Measurements from ENCODE around the gene ZNF646. TPM values are rescaled to one million over a fixed set of nuclear protein-coding genes. Genes with fewer than 3 reads are reported as not detected.
A peak's percentile ranks its signal among the peaks of the same experiment; 100 is the strongest.

Gene ZNF646
- total RNA-seq, 2 donors from 2014 or later, result 23.0 to 24.1 TPM

- Mint-ChIP-seq H3K4me1 (ENCODE audit: low read depth) (no peaks in the 10 kb centered on the region), H3K27ac (peak overlapping the region; percentile 72), H3K9me3 (no peaks in the 10 kb centered on the region), H3K27me3 (ENCODE audit: low read depth) (no peaks in the 10 kb centered on the region), H3K4me3 (no peak overlapping the region), H3K36me3 (ENCODE audit: insufficient read depth in 2 of 2) (peaks cover 0 to 1% of the 10 kb centered on the region in 2 donors)
- no peak for DNase-seq
- ATAC-seq (replicated peaks in 1 of 2), result no peak
Observed at GRCh38 chr16:31128711-31129567, 54.7 kb downstream of the ZNF646 start.

- Mint-ChIP-seq H3K9me3 (no peaks in the 10 kb centered on the region), H3K4me1 (ENCODE audit: low read depth) (no peaks in the 10 kb centered on the region), H3K27me3 (ENCODE audit: low read depth) (no peaks in the 10 kb centered on the region), H3K27ac (no peak overlapping the region), H3K36me3 (ENCODE audit: insufficient read depth in 2 of 2) (peaks cover 0 to 1% of the 10 kb centered on the region in 2 donors), H3K4me3 (no peak overlapping the region)
- DNase-seq (no peak), ATAC-seq (replicated peaks in 1 of 2) (no peak)
Observed at GRCh38 chr16:31129568-31130335, 55.5 kb downstream of the ZNF646 start.

GRCh38 chr16:31130336-31130891 lies 56.2 kb downstream of the ZNF646 start:
- H3K27me3 Mint-ChIP-seq (ENCODE audit: low read depth), result no peaks in the 10 kb centered on the region
- H3K27ac Mint-ChIP-seq, result no peak overlapping the region
- no peaks in the 10 kb centered on the region for H3K9me3 Mint-ChIP-seq
- no peak overlapping the region for H3K4me3 Mint-ChIP-seq
- no peaks in the 10 kb centered on the region for H3K4me1 Mint-ChIP-seq (ENCODE audit: low read depth)
- DNase-seq, result no peak
- no peak for ATAC-seq (replicated peaks in 1 of 2)
- H3K36me3 Mint-ChIP-seq (ENCODE audit: insufficient read depth in 2 of 2), result peaks cover 0 to 1% of the 10 kb centered on the region in 2 donors

- ATAC-seq (replicated peaks in 1 of 2), result no peak
- Mint-ChIP-seq H3K4me1 (ENCODE audit: low read depth) (no peaks in the 10 kb centered on the region), H3K36me3 (ENCODE audit: insufficient read depth in 2 of 2) (peaks cover 0 to 1% of the 10 kb centered on the region in 2 donors), H3K27ac (no peak overlapping the region), H3K27me3 (ENCODE audit: low read depth) (no peaks in the 10 kb centered on the region), H3K9me3 (no peaks in the 10 kb centered on the region), H3K4me3 (no peak overlapping the region)
- no peak for DNase-seq
Observed at GRCh38 chr16:31130899-31131298, 56.7 kb downstream of the ZNF646 start.

- Mint-ChIP-seq H3K27me3 (ENCODE audit: low read depth) (no peaks in the 10 kb centered on the region), H3K9me3 (no peaks in the 10 kb centered on the region), H3K4me3 (no peak overlapping the region), H3K36me3 (ENCODE audit: insufficient read depth in 2 of 2) (peaks cover 0 to 1% of the 10 kb centered on the region in 2 donors), H3K27ac (no peak overlapping the region), H3K4me1 (ENCODE audit: low read depth) (no peaks in the 10 kb centered on the region)
- DNase-seq (no peak), ATAC-seq (replicated peaks in 1 of 2) (no peak)
Observed at GRCh38 chr16:31131416-31131815, 57.2 kb downstream of the ZNF646 start.

- peaks cover 0 to 1% of the 10 kb centered on the region in 2 donors for H3K36me3 Mint-ChIP-seq (ENCODE audit: insufficient read depth in 2 of 2)
Observed at GRCh38 chr16:31131841-31132271, 57.6 kb downstream of the ZNF646 start.

GRCh38 chr16:31132303-31132979 lies 58.2 kb downstream of the ZNF646 start:
- H3K9me3 Mint-ChIP-seq, result no peaks in the 10 kb centered on the region
- no peak overlapping the region for H3K4me3 Mint-ChIP-seq
- H3K27me3 Mint-ChIP-seq (ENCODE audit: low read depth), result no peaks in the 10 kb centered on the region
- DNase-seq (no peak), ATAC-seq (replicated peaks in 1 of 2) (no peak)
- no peaks in the 10 kb centered on the region for H3K4me1 Mint-ChIP-seq (ENCODE audit: low read depth)
- H3K27ac Mint-ChIP-seq, result no peak overlapping the region
- H3K36me3 Mint-ChIP-seq (ENCODE audit: insufficient read depth in 2 of 2), result peaks cover 0 to 1% of the 10 kb centered on the region in 2 donors

More at GRCh38 chr16:31131841-31132271, 57.6 kb downstream of the ZNF646 start:
- DNase-seq, result no peak
- no peaks in the 10 kb centered on the region for H3K9me3 Mint-ChIP-seq
- H3K4me3 Mint-ChIP-seq, result no peak overlapping the region
- no peaks in the 10 kb centered on the region for H3K4me1 Mint-ChIP-seq (ENCODE audit: low read depth)
- no peak overlapping the region for H3K27ac Mint-ChIP-seq
- no peaks in the 10 kb centered on the region for H3K27me3 Mint-ChIP-seq (ENCODE audit: low read depth)
- ATAC-seq (replicated peaks in 1 of 2), result no peak

- ATAC-seq (replicated peaks in 1 of 2) (no peak), DNase-seq (no peak)
- Mint-ChIP-seq H3K27me3 (ENCODE audit: low read depth) (no peaks in the 10 kb centered on the region), H3K4me1 (ENCODE audit: low read depth) (no peaks in the 10 kb centered on the region), H3K36me3 (ENCODE audit: insufficient read depth in 2 of 2) (peaks cover 0 to 1% of the 10 kb centered on the region in 2 donors), H3K27ac (no peak overlapping the region), H3K9me3 (no peaks in the 10 kb centered on the region), H3K4me3 (no peak overlapping the region)
Observed at GRCh38 chr16:31133046-31133501, 58.9 kb downstream of the ZNF646 start.

Other genes with a start within 250 kb of the ZNF646 start
- 10 to 100 TPM; 21.7 to 23.2 TPM for gene BCL7C, start 180.3 kb upstream of the ZNF646 start, total RNA-seq
- under 1 TPM; 0.25 to 0.72 TPM for gene CTF1, start 177.8 kb upstream of the ZNF646 start, total RNA-seq
- gene FBXL19, start 150.8 kb upstream of the ZNF646 start, total RNA-seq, result 10 to 100 TPM; 24.9 to 25.7 TPM
- 10 to 100 TPM; 13.6 to 15.6 TPM for gene ORAI3, start 125.4 kb upstream of the ZNF646 start, total RNA-seq
- 10 to 100 TPM; 19.1 to 25.5 TPM for gene SETD1A, start 116.7 kb upstream of the ZNF646 start, total RNA-seq
- gene HSD3B7, start 89.2 kb upstream of the ZNF646 start, total RNA-seq, result 1 to 10 TPM; 2.4 to 4.7 TPM
- 1 to 10 TPM; 2.2 to 6.1 TPM for gene STX1B, start 63.8 kb upstream of the ZNF646 start, total RNA-seq
- 10 to 100 TPM; 51.8 to 54.7 TPM for gene STX4, start 40.9 kb upstream of the ZNF646 start, total RNA-seq
- gene ZNF668, start 182 bp upstream of the ZNF646 start, total RNA-seq, result 1 to 10 TPM; 6.9 to 7.8 TPM
- gene PRSS53, start 14.5 kb downstream of the ZNF646 start, total RNA-seq, result 1 to 10 TPM; 6.2 to 7.7 TPM
- gene VKORC1, start 20.4 kb downstream of the ZNF646 start, total RNA-seq, result 10 to 100 TPM; 52.2 to 55.6 TPM
- gene BCKDK, start 34.0 kb downstream of the ZNF646 start, total RNA-seq, result 10 to 100 TPM; 21.6 to 24.5 TPM
- gene KAT8, start 43.2 kb downstream of the ZNF646 start, total RNA-seq, result 10 to 100 TPM; 50.8 to 55.5 TPM
- gene PRSS8, start 61.3 kb downstream of the ZNF646 start, total RNA-seq, result not detected
- under 1 TPM; 0.19 TPM for gene PRSS36, start 75.6 kb downstream of the ZNF646 start, total RNA-seq
- 100 to 1,000 TPM; 411 to 528 TPM for gene FUS, start 105.7 kb downstream of the ZNF646 start, total RNA-seq
- 10 to 100 TPM in 1 of 2 donors, 1 to 10 TPM in 1; 7.4 to 13.6 TPM for gene PYCARD, start 128.3 kb downstream of the ZNF646 start, total RNA-seq
- gene TRIM72, start 139.7 kb downstream of the ZNF646 start, total RNA-seq, result under 1 TPM in 1 of 2 donors, not detected in 1; 0.05 TPM
- not detected for gene PYDC1, start 142.7 kb downstream of the ZNF646 start, total RNA-seq
- gene ITGAM, start 185.6 kb downstream of the ZNF646 start, total RNA-seq, result 1 to 10 TPM; 1.8 to 3.7 TPM

All from activated T-cell treated with anti-CD3 and anti-CD28 coated beads, Interleukin-2, amount 50 U/mL, for 72 hours (primary cell).